Measurements from ENCODE around the gene TPRN.

The TPRN gene

DNA sequence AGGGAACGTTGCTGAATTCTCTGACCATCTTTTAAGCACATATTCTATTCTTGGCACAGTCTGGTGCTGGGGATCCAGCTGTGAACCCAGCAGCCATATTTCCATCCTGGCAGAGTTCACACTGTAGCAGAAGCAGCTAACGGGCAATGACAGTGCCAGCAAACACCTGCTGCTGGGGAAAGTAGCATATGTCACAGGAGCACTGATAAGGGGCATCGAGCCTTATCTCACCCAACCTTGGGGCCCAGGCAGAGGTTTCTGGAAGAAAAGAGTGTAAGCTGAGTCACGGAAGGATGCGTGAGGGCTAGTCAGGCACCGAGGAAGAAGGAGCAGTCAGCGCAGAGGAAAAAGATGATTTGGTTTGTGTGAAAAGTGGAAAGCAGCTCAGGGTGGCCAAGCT lies 6.1 kb upstream of the TPRN start:
- no peak for DNase-seq (ENCODE audit: low spot score)

GRCh38 chr9:137205126-137206069 lies 4.9 kb upstream of the TPRN start, which contains the start of the genes NDOR1 and TMEM203:
Gene NDOR1 (plus strand): TSS chr9:137205700. CDS start chr9:137205778, 78 bp downstream.
Gene TMEM203 (minus strand): TSS chr9:137205648. CDS start chr9:137205414, 234 bp downstream.
- DNase-seq (ENCODE audit: low spot score): peak; percentile 95

DNA sequence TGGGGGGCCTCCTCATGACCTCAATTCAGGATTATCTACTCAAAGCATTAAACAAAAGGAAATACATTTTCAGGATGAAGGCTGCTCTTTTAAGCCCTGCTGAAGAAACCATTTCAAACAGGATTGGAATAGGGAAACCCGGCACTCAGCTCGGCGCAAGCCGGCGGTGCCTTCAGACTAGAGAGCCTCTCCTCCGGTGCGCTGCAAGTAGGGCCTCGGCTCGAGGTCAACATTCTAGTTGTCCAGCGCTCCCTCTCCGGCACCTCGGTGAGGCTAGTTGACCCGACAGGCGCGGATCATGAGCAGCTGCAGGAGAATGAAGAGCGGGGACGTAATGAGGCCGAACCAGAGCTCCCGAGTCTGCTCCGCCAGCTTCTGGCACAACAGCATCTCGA lies 4.2 kb upstream of the TPRN start:
- DNase-seq (ENCODE audit: low spot score): no peak

DNA sequence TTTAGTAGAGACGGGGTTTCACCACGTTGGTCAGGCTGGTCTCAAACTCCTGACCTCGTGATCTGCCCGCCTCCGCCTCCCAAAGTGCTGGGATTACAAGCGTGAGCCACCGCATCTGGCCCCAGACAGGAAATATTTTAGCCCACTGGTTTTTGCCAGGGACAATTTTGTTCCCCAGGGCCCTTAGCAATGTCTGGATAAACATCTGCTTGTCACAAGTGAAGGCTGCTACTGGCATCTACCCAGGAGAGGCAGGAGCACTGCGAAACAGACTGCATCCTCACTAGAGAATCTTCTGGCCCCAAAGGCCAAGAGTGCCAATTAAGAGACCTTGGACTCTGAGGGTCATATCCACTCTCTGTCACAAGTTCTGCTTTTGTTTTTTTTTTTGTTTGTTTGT lies 2.4 kb upstream of the TPRN start:
- no peak for DNase-seq (ENCODE audit: low spot score)

DNA sequence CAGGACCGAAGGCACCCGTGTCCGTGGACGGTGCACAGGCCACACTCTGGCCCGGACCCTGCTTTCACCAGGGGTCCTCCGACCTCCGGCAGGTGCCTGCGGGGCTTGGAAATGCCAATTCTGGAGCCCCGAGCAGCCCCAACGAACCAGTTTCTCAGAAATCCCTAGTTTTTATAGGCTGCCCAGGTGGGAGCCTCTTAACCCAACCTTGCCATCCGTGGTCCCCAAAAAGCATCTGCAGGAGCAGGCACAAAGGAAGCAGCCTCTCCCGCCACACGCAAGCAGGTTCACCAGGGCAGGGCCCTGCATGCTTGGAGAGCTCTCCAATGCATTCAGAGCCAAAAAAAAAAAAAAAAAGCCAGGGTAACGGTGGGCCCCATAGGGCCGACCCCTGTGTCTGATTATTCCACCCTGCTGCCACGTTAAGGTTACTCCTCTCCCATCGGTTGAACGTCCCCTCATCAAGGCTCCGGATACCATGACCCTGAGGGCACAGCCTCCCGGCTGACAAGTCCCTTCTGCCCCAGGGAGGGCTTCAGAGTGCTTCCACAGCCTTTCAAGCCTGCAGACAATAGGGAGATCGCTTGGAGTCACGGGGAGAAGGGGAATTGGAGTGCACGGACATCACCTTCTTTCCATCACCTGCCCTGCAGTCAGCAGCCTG lies 796 bp upstream of the TPRN start:
- DNase-seq (ENCODE audit: low spot score): no peak

DNA sequence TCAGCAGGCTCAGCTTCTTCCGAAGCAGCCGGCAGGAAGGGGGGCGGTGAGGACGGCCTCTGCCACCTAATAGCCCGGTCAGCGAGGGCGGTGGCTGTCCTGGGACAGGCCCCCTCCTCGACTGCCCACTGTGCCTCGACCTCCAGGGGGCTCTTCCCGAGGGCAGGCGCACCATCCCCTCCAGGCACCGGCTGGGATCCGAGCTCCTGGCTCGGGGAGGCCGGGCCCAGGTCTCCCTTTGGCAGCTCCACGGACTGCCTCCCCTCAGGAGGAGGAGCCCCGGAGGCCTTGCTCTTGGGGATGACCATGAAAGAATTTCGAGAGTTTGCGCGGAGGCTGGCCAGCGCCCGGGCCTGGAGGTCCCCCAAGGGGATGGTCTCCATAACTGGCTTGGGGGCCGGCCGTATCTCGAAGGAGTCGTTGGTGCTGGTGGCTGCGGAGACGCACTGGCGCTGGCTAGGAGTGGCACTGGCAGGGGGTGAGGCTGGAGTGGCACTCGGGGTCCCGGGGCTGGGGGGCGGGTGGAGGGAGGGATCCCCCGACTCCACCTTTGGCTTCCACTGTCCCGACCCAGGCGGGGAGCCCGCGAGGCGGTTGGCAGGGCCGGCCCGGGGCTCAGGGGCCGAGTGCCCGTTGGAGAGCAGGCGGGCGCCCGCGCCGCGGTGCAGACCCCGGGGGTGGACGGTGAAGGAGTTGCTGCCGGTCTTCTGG lies 975 bp downstream of the TPRN start:
- DNase-seq (ENCODE audit: low spot score): no peak

DNA sequence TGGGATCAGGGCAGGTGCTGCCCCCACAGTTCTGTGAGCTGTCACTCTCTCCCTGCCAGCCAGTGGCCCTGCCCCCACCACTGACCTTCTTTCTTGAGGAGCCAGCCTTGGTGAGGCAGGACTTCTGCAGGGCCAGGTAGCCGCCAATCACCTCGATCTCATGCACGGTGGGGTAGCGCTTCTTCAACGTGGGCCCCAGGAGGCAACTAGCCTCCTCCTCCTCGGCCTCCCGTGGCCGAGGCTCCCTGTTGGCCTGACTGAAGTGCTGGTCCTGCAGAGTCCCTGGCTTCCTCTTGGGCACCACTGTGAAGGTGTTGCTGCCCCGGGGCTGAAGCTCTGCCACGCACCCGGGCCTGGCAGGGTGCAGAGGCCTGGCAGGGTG lies 1.6 kb downstream of the TPRN start:
- no peak for DNase-seq (ENCODE audit: low spot score)

- no peak for DNase-seq (ENCODE audit: low spot score)
These were observed 2.3 kb downstream of the TPRN start for GRCh38 chr9:137198051-137198901.

GRCh38 chr9:137195525-137196220 lies 4.9 kb downstream of the TPRN start:
- DNase-seq (ENCODE audit: low spot score): no peak

DNA sequence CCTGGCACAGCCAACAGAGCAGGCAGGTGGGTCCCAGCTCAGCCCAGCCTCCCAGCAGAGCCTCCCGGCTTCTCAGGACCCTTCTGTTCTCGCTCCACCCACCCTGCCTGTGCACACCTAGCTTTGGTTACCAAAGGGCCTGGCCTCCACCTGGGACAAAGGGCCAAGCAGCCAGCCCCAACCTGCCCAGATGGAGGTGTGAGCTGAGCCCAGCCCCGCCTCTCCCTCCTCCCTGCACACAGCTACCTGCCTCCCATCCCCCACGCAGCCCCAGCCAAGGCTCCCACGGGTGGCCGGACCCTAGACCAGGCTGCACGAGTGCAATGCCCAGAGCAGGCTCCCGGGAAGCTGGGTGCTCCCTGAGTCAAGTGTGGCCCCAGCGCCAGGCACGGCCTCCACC lies 5.6 kb downstream of the TPRN start:
- no peak for DNase-seq (ENCODE audit: low spot score)

DNA sequence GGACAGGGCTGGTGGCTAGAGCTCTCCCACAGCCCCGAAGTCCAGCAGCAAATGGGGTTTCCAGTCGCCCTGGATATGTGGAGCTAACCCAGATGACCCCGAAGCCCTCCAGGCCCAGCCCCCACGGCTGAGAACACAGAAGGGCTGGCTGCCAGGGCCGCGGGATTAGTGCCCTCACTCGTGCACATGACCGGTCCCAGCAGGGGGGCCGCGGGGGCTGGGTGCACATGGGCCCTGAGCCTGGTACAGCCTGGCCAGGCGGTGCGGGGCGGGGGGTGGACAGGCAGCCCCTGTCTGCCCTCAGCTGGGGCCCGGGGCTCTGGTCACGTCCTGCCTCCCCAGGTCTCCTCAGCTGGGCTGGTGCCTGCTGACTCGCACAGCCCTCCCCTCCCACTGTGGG lies 6.2 kb downstream of the TPRN start:
- no peak for DNase-seq (ENCODE audit: low spot score)

- DNase-seq (ENCODE audit: low spot score): no peak
These were observed 6.8 kb downstream of the TPRN start for GRCh38 chr9:137193771-137194170.

GRCh38 chr9:137192859-137193258 lies 7.7 kb downstream of the TPRN start:
- DNase-seq (ENCODE audit: low spot score): no peak

GRCh38 chr9:137192448-137192780 lies 8.1 kb downstream of the TPRN start:
- DNase-seq (ENCODE audit: low spot score): no peak

DNA sequence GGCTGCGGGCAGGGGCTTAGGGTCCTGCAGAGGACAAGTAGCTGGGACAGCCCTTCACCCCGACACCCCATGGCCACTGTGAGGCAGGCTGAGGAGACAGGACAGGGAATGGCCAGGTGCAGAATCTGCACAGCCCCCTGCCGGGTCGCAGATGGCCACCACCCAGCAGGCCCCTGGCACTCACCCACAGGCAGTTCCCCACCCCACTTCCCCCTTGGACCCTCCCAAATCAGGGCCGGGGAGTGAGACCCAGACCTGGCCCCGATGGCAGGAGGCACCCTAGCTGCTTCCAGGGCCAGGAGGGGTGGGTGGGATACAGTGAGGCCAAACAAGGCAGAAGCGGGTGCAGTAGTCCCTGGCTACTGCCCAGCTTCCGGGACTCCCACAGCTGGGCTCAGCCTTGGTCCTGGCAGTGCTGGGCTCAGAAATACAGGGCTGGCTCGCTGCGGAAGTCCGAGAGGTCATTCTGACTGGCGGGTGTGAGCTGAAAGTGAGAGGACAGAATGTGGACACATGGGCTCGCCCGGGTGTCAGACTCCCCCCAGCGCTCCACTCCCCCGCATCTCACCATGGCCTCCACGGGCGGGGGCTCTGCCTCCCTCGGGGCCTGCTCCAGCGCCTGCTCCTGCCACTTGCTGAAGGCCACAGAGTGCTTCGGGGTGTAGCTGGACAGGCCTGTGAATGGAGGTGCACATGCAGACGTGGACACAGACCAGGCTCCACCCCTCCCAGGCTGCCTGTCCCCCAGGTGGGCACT lies 8.7 kb downstream of the TPRN start:
- no peak for DNase-seq (ENCODE audit: low spot score)

- DNase-seq (ENCODE audit: low spot score): no peak
These were observed 9.3 kb downstream of the TPRN start for GRCh38 chr9:137191245-137191644.

DNA sequence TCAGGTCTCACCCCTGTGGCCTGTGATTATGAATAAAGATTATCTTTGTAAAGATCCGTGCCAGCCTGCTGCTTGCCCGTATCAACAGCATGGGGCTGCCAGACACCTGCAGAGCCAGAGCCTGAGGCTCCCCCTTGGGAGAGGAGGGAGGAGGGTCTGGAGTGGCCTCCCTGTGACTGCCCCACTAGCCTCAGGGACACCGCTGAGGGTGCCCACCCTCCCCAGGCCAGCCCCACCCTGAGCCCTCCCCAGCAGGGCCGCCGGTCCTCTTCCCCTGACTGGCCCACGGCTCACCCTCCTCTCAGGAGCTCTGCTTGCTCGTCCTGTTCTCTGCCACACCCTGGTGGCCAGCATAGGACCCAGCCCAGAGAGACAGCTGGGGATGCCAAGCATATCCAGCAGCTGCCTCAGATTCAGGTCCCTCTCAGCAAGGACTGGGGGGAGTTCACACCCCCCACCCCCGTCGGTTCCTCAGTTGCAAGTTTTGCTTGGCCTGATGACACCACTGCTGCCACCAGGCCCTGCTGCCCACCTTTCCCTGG lies 10.2 kb downstream of the TPRN start:
- DNase-seq (ENCODE audit: low spot score): no peak

GRCh38 chr9:137189297-137190295 lies 10.9 kb downstream of the TPRN start:
- no peak for DNase-seq (ENCODE audit: low spot score)
